RWPE2 (cell line): Measurements from ENCODE around the gene UNCX.
"Not testable (repeated sequence)": the region's sequence is repeated elsewhere in the genome, so short reads cannot be mapped to it uniquely, and the experiment has no call there.

Experiments
- ATAC-seq: fragments of 200-7000 bp; cut with Tn5 transposase; 3 replicates; pipeline ENCODE4 v1.9.1; 2021; ENCODE audit warnings: low read depth
- DNase-seq: peaks from one replicate; pipeline ENCODE4 v3.0.0-alpha.2; 2020; ENCODE audit warnings: low spot score
- H3K27ac ChIP-seq: fragments of 450-650 bp; 2 replicates; pipeline ENCODE4 v1.5.1; 2017; ENCODE audit warnings: mild to moderate bottlenecking; ENCODE audit not compliant: poor library complexity, severe bottlenecking
- H3K27me3 ChIP-seq: fragments of 250-450 bp; sonication (Bioruptor Pico); 2 replicates; pipeline ENCODE4 v1.5.1; 2021; ENCODE audit warnings: mild to moderate bottlenecking, moderate library complexity; ENCODE audit not compliant: insufficient read depth, poor library complexity, severe bottlenecking
- H3K36me3 ChIP-seq: fragments of 250-450 bp; sonication (Bioruptor Pico); 2 replicates; pipeline ENCODE4 v1.5.1; 2020; ENCODE audit warnings: low read depth, mild to moderate bottlenecking, moderate library complexity
- H3K4me1 ChIP-seq: fragments of 250-450 bp; sonication (Bioruptor Pico); 2 replicates; pipeline ENCODE4 v1.5.1; 2021; ENCODE audit warnings: mild to moderate bottlenecking, moderate library complexity; ENCODE audit not compliant: insufficient read depth, poor library complexity, severe bottlenecking
- H3K4me3 ChIP-seq: fragments of 250-450 bp; sonication (Bioruptor Pico); 2 replicates; pipeline ENCODE4 v1.5.1; 2021; ENCODE audit warnings: mild to moderate bottlenecking, moderate library complexity; ENCODE audit not compliant: severe bottlenecking
- H3K9me3 ChIP-seq: fragments of 250-450 bp; sonication (Bioruptor Pico); 2 replicates; pipeline ENCODE4 v1.5.1; 2021; ENCODE audit warnings: mild to moderate bottlenecking, moderate library complexity; ENCODE audit not compliant: severe bottlenecking
- TF ChIP-seq, protein P1 (sequence below): fragments of 450-650 bp; IDR thresholded peaks from one replicate; pipeline ENCODE4 v1.5.1; 2017; ENCODE audit warnings: mild to moderate bottlenecking, moderate library complexity; ENCODE audit not compliant: poor library complexity, severe bottlenecking

The UNCX gene

DNA sequence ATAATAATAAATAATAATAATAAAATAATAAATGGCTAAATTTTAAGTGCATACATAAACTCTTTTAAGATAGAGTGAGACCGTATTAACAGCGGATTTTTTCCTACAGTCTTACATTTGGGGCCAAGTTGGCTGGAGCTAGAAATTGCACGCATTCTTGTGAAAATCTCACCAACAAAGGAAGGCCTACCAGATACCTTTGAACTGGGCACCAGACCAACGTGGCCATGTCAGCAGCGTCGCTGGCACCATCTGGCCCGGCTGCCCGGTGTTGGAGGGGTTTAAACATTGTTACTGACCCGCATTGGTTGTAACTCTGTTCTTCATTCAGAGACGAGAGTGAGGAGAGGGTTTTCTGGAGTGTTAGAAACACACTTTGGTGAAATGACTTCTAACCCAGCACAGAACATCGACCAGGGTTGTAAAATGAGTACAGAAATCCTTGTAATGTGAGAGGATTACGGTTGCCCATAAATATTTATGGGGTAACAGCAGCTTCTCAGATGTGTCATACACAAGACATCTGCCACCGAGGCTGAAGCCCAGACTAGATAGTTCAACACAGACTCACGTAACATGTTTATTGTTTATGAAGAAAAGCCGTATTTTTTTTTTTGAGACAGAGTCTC lies 34.6 kb upstream of the UNCX start:
- Histone ChIP-seq H3K9me3 (no peaks in the 10 kb centered on the region), H3K36me3 (no peaks in the 10 kb centered on the region), H3K4me3 (no peak overlapping the region), H3K4me1 (no peaks in the 10 kb centered on the region), H3K27ac (no peak overlapping the region), H3K27me3 (peaks cover 14% of the 10 kb centered on the region)
- DNase-seq: no peak
- TF ChIP-seq, protein P1, sequence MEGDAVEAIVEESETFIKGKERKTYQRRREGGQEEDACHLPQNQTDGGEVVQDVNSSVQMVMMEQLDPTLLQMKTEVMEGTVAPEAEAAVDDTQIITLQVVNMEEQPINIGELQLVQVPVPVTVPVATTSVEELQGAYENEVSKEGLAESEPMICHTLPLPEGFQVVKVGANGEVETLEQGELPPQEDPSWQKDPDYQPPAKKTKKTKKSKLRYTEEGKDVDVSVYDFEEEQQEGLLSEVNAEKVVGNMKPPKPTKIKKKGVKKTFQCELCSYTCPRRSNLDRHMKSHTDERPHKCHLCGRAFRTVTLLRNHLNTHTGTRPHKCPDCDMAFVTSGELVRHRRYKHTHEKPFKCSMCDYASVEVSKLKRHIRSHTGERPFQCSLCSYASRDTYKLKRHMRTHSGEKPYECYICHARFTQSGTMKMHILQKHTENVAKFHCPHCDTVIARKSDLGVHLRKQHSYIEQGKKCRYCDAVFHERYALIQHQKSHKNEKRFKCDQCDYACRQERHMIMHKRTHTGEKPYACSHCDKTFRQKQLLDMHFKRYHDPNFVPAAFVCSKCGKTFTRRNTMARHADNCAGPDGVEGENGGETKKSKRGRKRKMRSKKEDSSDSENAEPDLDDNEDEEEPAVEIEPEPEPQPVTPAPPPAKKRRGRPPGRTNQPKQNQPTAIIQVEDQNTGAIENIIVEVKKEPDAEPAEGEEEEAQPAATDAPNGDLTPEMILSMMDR: no peak
- peak; percentile 89 for ATAC-seq

DNA sequence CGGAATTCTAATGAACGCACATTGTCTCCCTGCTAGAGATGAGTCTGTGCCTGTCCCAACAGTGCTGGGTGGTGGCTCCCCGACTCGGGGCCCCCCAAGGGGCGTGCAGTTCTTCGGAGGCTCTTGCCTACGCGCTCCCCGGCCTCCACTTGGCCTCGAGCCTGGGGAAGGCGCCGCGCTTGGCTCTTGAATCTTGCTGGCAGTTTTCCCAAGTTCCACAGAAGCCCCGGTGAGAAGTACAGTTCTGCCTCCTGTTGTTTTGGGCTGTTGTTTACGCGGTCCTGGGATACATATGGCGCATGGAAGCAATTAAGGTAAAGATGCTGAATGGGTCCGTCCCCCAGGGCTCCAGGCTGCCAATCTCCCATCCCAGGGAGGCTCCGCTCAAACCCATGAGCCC lies 32.6 kb upstream of the UNCX start:
- no peaks in the 10 kb centered on the region for H3K4me1 ChIP-seq
- ATAC-seq: no peak
- H3K27ac ChIP-seq: no peak overlapping the region
- DNase-seq: no peak
- H3K9me3 ChIP-seq: no peaks in the 10 kb centered on the region
- H3K27me3 ChIP-seq: peaks cover 17% of the 10 kb centered on the region
- H3K36me3 ChIP-seq: no peaks in the 10 kb centered on the region
- TF ChIP-seq, protein P1: no peak
- no peak overlapping the region for H3K4me3 ChIP-seq

DNA sequence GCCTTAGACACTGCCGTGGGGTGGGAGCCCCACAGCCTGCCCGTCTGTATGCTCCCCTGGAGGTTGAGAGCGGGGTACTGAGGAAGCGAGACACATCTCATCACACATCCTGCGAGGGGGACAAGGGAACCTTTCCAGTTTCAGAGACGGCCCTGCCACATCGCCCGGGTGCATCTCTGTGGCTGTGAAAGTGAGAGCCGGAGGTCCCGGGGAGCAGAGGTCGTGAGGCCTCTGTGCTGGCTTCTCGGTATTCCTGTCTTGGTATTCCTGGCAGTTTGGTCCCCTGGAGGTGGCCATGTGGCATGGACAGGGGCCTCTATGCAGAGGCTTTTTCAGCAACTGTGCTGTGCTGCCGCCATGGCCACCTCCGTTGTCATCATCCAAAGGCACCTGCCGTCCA lies 30.8 kb upstream of the UNCX start:
- DNase-seq: no peak
- no peaks in the 10 kb centered on the region for H3K9me3 ChIP-seq
- H3K4me3 ChIP-seq: no peak overlapping the region
- H3K4me1 ChIP-seq: no peaks in the 10 kb centered on the region
- TF ChIP-seq, protein P1: no peak
- ATAC-seq: no peak
- peaks cover 17% of the 10 kb centered on the region for H3K27me3 ChIP-seq
- H3K27ac ChIP-seq: no peak overlapping the region
- no peaks in the 10 kb centered on the region for H3K36me3 ChIP-seq

DNA sequence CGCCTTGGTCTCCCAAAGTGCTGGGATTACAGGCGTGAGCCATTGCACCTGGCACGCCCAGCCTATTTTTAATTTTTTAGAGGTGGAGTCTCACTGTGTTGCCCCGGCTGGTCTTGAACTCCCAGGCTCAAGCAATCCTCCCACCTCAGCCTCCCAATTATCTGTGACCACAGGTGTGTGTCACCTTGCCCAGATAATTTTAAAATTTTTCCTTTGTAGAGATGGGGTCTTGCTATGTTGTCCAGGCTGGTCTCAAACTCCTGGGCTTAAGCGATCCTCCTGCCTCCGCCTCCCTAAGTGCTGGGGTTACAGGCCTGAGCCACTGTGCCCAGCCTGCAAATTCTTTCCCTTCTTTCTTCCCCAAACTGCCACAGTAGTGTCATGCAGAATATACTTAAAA lies 29.8 kb upstream of the UNCX start:
- H3K36me3 ChIP-seq, H3K9me3 ChIP-seq, H3K4me3 ChIP-seq, DNase-seq, H3K27ac ChIP-seq, H3K4me1 ChIP-seq, ATAC-seq: not testable (repeated sequence)
- peaks cover 17% of the 10 kb centered on the region for H3K27me3 ChIP-seq

DNA sequence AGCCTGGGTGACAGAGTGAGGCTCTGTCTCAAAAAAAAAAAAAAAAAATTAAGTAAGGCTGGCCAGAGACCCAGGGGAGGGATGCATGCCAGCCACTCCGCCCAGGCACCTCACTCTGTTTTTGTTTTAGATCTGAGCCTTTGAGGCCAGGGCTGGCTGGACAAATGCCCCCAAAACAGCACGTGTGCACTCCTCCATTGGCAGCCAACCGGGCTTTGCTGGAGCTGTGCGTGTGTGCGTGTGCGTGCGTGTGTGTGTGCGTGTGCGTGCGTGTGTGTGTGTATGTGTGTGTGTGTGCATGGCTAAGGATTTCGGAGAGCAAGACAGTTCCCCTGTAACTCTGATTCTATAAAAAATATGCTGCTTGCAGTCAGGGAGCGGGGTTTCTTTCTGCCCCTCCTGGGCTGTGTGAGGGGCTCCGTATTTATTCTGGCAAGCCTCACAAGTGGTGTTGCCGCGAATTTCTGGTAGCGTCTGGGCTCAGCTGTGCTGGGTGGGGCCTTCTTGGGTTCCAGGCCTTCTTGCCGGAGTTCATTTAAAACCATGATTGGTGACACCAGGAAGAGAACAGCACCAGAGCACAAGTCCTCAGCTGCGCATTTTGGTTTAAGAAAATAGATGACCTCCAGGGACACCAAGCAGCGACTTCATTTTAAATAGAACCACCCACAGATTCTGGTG lies 28.1 kb upstream of the UNCX start:
- no peak for ATAC-seq
- TF ChIP-seq, protein P1: no peak

DNA sequence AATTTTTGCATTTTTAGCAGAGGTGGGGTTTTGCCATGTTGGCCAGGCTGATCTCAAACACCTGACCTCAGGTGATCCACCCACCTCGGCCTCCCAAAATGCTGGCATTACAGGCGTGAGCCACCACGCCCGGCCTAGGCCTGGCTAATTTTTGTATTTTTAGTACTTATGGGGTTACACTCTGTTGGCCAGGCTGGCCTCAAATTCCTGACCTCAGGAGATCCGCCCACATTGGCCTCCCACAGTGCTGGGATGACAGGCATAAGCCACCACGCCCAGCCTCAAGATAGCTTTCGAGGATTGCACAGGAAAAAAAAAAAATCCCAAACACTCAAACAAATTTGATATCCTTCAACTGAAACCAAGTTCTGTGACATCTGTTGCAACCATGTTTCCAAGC lies 26.9 kb upstream of the UNCX start:
- not testable (repeated sequence) for H3K4me1 ChIP-seq, H3K4me3 ChIP-seq, H3K9me3 ChIP-seq, ATAC-seq, H3K27ac ChIP-seq, H3K36me3 ChIP-seq, DNase-seq
- peaks cover 22% of the 10 kb centered on the region for H3K27me3 ChIP-seq

More for the DNA sequence above, 28.1 kb upstream of the UNCX start:
- Histone ChIP-seq H3K9me3 (no peaks in the 10 kb centered on the region), H3K4me1 (no peaks in the 10 kb centered on the region), H3K4me3 (no peak overlapping the region), H3K27ac (no peak overlapping the region), H3K27me3 (peaks cover 18% of the 10 kb centered on the region), H3K36me3 (no peaks in the 10 kb centered on the region)
- no peak for DNase-seq
